IPS DF 6.9 (cell line): ENCODE data around the gene CRACR2B.

ENCODE experiments used
- DNase-seq: peaks from one replicate; pipeline ENCODE4 v3.0.0-alpha.2; 2013; ENCODE audit warnings: low read depth, low spot score
- H3K27ac ChIP-seq: one replicate; pipeline ENCODE4 v1.5.1; 2013; ENCODE audit warnings: low read length, control low read depth
- H3K27me3 ChIP-seq: 2 replicates; pipeline ENCODE4 v1.6.1; 2013; ENCODE audit warnings: mild to moderate bottlenecking, low read length; ENCODE audit not compliant: control insufficient read depth, insufficient read depth
- H3K36me3 ChIP-seq: 2 replicates; pipeline ENCODE4 v1.6.1; 2013; ENCODE audit warnings: low read length; ENCODE audit not compliant: control insufficient read depth, insufficient read depth
- H3K4me1 ChIP-seq: 2 replicates; pipeline ENCODE4 v1.6.1; 2013; ENCODE audit warnings: low read length; ENCODE audit not compliant: control insufficient read depth, insufficient read depth
- H3K4me3 ChIP-seq: 2 replicates; pipeline ENCODE4 v1.5.1; 2013; ENCODE audit warnings: mild to moderate bottlenecking, low read length
- H3K9me3 ChIP-seq: 2 replicates; pipeline ENCODE4 v1.6.1; 2013; ENCODE audit warnings: low read length, inconsistent platforms; ENCODE audit not compliant: control insufficient read depth, insufficient read depth
- WGBS: extraction: QIAGEN DNeasy Blood & Tissue Kit; methylation state at CpG from one replicate; pipeline ENCODE4 v1.1.7; 2013; ENCODE audit warnings: mixed read lengths, missing lambda C conversion rate; ENCODE audit not compliant: insufficient read length, insufficient coverage; 5-methylcytosine and 5-hydroxymethylcytosine counted together

CRACR2B gene

GRCh38 chr11:858053-858761 lies 30.5 kb downstream of the CRACR2B start:
- Histone ChIP-seq H3K36me3 (no peaks in the 10 kb centered on the region; the same call in 1 of the 2 replicates), H3K27me3 (no peaks in the 10 kb centered on the region), H3K4me1 (peaks cover 14% of the 10 kb centered on the region), H3K4me3 (no peak overlapping the region), H3K9me3 (no peaks in the 10 kb centered on the region), H3K27ac (no peak overlapping the region)
- no peak for DNase-seq
- WGBS, result no CpG with 5 or more reads among the region's 27 CpGs

- Histone ChIP-seq H3K9me3 (no peaks in the 10 kb centered on the region), H3K4me1 (peaks cover 16% of the 10 kb centered on the region), H3K27me3 (no peaks in the 10 kb centered on the region), H3K4me3 (no peak overlapping the region), H3K27ac (no peak overlapping the region), H3K36me3 (no peaks in the 10 kb centered on the region; the same call in 1 of the 2 replicates)
- DNase-seq, result no peak
- 100% methylated on average over 1 of the region's 37 CpGs for WGBS
Measured at GRCh38 chr11:858762-859339, 31.1 kb downstream of the CRACR2B start.

GRCh38 chr11:859394-860131 lies 31.8 kb downstream of the CRACR2B start:
- Histone ChIP-seq H3K9me3 (no peaks in the 10 kb centered on the region), H3K4me1 (peaks cover 16% of the 10 kb centered on the region), H3K27me3 (no peaks in the 10 kb centered on the region), H3K4me3 (no peak overlapping the region), H3K27ac (no peak overlapping the region), H3K36me3 (no peaks in the 10 kb centered on the region; the same call in 1 of the 2 replicates)
- DNase-seq, result no peak
- WGBS, result no CpG with 5 or more reads among the region's 31 CpGs

GRCh38 chr11:860234-861104 lies 32.8 kb downstream of the CRACR2B start:
- Histone ChIP-seq H3K36me3 (peaks cover 1% of the 10 kb centered on the region; the same call in 1 of the 2 replicates), H3K9me3 (no peaks in the 10 kb centered on the region), H3K27ac (no peak overlapping the region), H3K4me3 (no peak overlapping the region), H3K27me3 (no peaks in the 10 kb centered on the region), H3K4me1 (peaks cover 15% of the 10 kb centered on the region)
- no peak for DNase-seq
- WGBS, result no CpG with 5 or more reads among the region's 21 CpGs

- no peak overlapping the region for H3K27ac ChIP-seq
- H3K9me3 ChIP-seq, result no peaks in the 10 kb centered on the region
- H3K4me3 ChIP-seq, result no peak overlapping the region
- peaks cover 6% of the 10 kb centered on the region; the same call in 1 of the 2 replicates for H3K36me3 ChIP-seq
- WGBS, result no CpG with 5 or more reads among the region's 14 CpGs
- peaks cover 15% of the 10 kb centered on the region for H3K4me1 ChIP-seq
- DNase-seq, result no peak
- H3K27me3 ChIP-seq, result no peaks in the 10 kb centered on the region
Measured at GRCh38 chr11:861105-861479, 33.4 kb downstream of the CRACR2B start.

GRCh38 chr11:862081-862661 lies 34.5 kb downstream of the CRACR2B start:
- no CpG with 5 or more reads among the region's 20 CpGs for WGBS

GRCh38 chr11:862696-863022 lies 34.9 kb downstream of the CRACR2B start:
- no peaks in the 10 kb centered on the region for H3K27me3 ChIP-seq
- H3K9me3 ChIP-seq, result no peaks in the 10 kb centered on the region
- DNase-seq, result no peak
- peaks cover 13% of the 10 kb centered on the region for H3K4me1 ChIP-seq
- H3K4me3 ChIP-seq, result no peak overlapping the region
- H3K27ac ChIP-seq, result no peak overlapping the region
- no CpG with 5 or more reads among the region's 12 CpGs for WGBS
- peaks cover 6% of the 10 kb centered on the region; the same call in 1 of the 2 replicates for H3K36me3 ChIP-seq

More at GRCh38 chr11:862081-862661, 34.5 kb downstream of the CRACR2B start:
- no peak overlapping the region for H3K27ac ChIP-seq
- peaks cover 13% of the 10 kb centered on the region for H3K4me1 ChIP-seq
- H3K36me3 ChIP-seq, result peaks cover 6% of the 10 kb centered on the region; the same call in 1 of the 2 replicates
- H3K27me3 ChIP-seq, result no peaks in the 10 kb centered on the region
- DNase-seq, result no peak
- no peak overlapping the region for H3K4me3 ChIP-seq
- no peaks in the 10 kb centered on the region for H3K9me3 ChIP-seq

- WGBS, result no CpG with 5 or more reads among the region's 24 CpGs
- no peak for DNase-seq
- Histone ChIP-seq H3K36me3 (peaks cover 6% of the 10 kb centered on the region; the same call in 1 of the 2 replicates), H3K4me1 (peaks cover 13% of the 10 kb centered on the region), H3K27ac (no peak overlapping the region), H3K4me3 (no peak overlapping the region), H3K27me3 (no peaks in the 10 kb centered on the region), H3K9me3 (no peaks in the 10 kb centered on the region)
Measured at GRCh38 chr11:863023-863909, 35.5 kb downstream of the CRACR2B start.
